Retina (tissue), 1 donor: Measurements from ENCODE around the gene FOXI1.

Experiments used
- DNase-seq: peaks from one replicate; pipeline ENCODE4 v3.0.0-alpha.2; 2016

The FOXI1 gene

DNA sequence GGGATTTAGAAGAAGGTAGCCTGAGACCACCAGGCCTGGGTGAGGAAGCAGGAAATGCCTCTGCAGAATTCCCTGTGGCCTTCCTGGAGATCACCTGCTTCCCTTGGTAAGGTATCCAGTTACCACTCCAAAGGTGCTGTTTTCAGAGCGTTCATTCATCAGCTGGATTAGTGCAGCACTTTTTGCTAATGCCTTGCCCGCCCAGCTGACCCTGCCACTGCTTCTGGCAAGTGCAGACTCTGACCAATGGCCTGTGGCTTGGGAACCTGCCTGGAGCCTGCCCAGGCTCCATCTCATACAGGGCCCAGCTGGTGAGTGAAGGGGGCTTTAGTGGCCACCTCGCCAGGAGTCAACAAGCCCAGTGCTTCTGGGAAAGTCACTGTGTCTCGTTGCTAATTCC is 48.6 kb downstream of the FOXI1 start:
- no peak for DNase-seq

DNA sequence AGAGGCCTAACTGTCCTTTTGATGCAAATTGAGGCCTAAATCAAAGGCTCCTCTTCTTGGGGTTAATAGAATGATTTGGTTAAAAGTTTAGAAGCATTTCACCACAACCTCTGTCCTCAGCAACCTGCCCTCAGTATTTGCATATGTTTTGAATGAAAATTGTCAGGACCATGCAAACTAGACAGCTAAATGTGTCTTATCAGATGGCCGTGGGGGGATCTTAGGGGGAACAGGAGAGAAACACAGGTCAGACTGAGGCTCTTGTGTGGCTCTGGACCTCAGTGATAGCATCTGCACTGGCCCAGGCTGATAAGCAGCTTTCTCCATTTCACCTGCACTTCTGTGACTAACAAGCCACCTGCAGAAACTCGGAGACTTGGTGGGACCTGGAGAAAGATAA is 49.0 kb downstream of the FOXI1 start:
- DNase-seq, result no peak

DNA sequence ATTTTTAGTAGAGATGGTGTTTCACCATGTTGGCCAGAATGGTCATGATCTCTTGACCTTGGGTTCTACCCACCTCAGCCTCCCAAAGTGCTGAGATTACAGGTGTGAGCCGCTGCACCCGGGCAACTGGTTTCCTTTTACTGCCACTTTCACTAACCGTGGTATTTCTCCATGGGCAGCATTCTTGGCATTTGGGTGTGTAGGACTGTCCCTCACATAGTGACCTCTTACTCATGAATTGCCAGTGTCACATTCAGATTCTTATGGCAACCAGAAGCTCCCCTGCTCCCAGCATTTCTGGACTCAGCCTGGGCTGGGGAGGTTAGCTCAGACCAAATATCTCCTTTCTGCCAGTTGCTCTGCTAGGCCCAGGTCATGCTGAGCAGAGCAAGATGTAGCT is 50.1 kb downstream of the FOXI1 start:
- DNase-seq, result no peak

DNA sequence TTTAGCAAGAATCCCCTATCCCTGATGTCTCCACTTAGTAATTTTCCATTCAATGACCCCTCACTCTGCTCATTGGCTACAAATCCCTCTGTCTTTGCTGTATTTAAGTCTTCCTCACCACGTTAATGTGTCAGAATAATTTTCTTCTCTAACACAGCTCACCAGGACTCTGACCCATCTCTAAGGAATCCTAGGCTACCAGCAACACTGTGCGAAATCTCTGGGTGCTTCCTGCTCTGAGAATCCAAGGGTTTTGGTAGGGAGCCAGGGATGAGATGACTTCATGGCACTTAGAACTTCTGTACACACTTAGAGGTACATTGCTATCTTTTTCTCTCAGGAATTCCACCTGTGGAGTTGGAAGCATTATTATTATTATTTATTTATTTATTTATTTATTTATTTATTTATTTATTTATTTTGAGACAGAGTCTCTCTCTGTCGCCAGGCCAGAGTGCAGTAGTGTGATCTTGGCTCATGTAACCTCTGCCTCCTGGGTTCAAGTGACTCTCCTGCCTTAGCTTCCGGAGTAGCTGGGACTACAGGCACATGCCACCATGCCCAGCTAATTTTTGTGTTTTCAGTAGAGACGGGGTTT is 53.5 kb downstream of the FOXI1 start:
- no peak for DNase-seq
